A673 (cell line): ENCODE results near the gene MPEG1.

Experiments used
- CTCF ChIP-seq: fragments of 300-800, 200-600 bp; sonication (generic); conservative IDR thresholded peaks from 2 replicates; pipeline ENCODE4 v1.5.1; 2017; ENCODE audit warnings: low read depth, mild to moderate bottlenecking, antibody characterized with exemption, low read length, moderate library complexity, mixed read lengths
- EZH2 ChIP-seq: fragments of 200-600 bp; sonication (generic); IDR thresholded peaks from 2 replicates; pipeline ENCODE4 v1.6.1; 2017; ENCODE audit warnings: borderline replicate concordance, low read depth, mild to moderate bottlenecking, mixed read lengths, antibody characterized with exemption, low read length; ENCODE audit not compliant: poor library complexity, severe bottlenecking

- TF ChIP-seq CTCF (no peak), EZH2 (no peak)
Measured at GRCh38 chr11:59212744-59213631, at the start of gene MPEG1.
